Prostate gland (tissue), 2 donors: ENCODE data around the gene DENND5A.

Experiments used
- CTCF ChIP-seq, 4 experiments: fragments of 200-600 bp in 2 of 4; fragments of 450-650 bp in 2 of 4; sonication (generic) in 2 of 4; IDR thresholded peaks; 1 replicate in 3 of 4; 2 replicates in 1 of 4; pipeline ENCODE4 v1.5.1; 2016 to 2019; ENCODE audit warnings: antibody characterized with exemption in 4 of 4, mild to moderate bottlenecking in 2 of 4, moderate library complexity in 2 of 4
- POLR2AphosphoS5 ChIP-seq: sonication (generic); formaldehyde crosslinking; IDR thresholded peaks from one replicate; pipeline ENCODE4 v1.6.1; 2017; ENCODE audit warnings: antibody characterized with exemption

GRCh38 chr11:9146477-9146876 is 118.7 kb downstream of the DENND5A start:
- TF ChIP-seq POLR2AphosphoS5 (no peak), CTCF (IDR thresholded peaks at IDR 0.05) (no peak)
